BE2C (cell line): ENCODE data around the gene P2RX2.

Source experiments
- DNase-seq: peaks from one replicate; pipeline ENCODE4 v3.0.0-alpha.2; 2020
- H3K27me3 ChIP-seq: fragments of 250-450 bp; sonication (Bioruptor Pico); 2 replicates; pipeline ENCODE4 v1.5.1; 2020; ENCODE audit warnings: mild to moderate bottlenecking
- H3K36me3 ChIP-seq: fragments of 250-450 bp; sonication (Bioruptor Pico); 2 replicates; pipeline ENCODE4 v1.5.1; 2020; ENCODE audit warnings: mild to moderate bottlenecking
- H3K4me1 ChIP-seq: fragments of 250-450 bp; sonication (Bioruptor Pico); 2 replicates; pipeline ENCODE4 v1.5.1; 2020
- H3K4me3 ChIP-seq: 2 replicates; pipeline ENCODE4 v1.5.1; 2011; ENCODE audit warnings: low read depth, low read length
- H3K9me3 ChIP-seq: fragments of 250-450 bp; sonication (Bioruptor Pico); 2 replicates; pipeline ENCODE4 v1.5.1; 2020
- TF ChIP-seq, protein P1 (sequence below): IDR thresholded peaks from 2 replicates; pipeline ENCODE4 v1.5.1; 2012; ENCODE audit warnings: mild to moderate bottlenecking, low read depth, low read length

P2RX2 gene

DNA sequence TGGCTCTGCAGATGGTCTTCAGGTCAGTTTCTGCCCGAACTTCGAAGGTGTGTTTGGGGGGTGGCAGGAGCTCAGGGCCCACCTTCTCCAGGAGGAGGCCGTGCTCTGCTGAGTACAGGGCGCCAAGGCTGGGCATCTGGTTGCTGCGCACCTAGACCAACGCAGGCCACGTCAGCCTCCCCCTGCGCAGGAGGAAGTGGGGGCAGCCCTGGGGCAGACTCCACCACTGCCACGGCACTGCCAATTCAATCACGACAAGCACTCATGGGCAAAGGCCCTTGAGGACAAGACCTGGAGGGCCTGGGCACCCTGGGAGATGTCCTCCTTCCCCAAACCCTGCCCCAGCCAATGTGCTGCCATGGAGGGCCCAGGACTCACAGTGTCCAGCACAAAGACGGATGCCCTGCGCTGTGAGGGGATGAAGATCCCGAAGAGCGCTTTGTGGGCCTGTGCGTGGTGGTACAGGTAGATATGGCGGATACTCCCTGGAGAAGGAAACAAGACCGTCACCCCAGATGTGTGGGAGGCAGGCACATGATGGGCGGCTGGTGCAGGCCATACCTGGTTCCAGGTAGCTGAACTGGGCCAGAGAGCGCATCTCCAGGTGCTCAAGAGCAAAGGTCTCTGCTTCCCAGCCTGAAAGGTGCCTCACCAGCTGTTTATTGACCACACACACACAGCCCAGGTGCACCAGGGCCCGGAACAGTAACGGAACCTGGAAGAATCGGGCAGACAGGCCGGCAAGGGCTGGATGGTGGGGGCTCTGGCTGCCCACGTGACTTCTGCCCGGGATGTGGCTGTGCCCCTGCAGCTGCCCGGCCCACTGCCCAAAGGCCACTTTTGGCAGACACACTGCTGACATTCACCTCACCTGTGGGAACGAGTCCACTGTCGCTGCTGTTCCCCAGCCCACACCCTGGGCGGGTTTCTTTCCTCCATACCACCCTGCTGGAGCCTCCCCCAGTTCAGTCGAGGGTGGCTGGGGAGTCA, 24.6 kb downstream of the P2RX2 start:
- H3K9me3 ChIP-seq: no peaks in the 10 kb centered on the region
- TF ChIP-seq, protein P1, sequence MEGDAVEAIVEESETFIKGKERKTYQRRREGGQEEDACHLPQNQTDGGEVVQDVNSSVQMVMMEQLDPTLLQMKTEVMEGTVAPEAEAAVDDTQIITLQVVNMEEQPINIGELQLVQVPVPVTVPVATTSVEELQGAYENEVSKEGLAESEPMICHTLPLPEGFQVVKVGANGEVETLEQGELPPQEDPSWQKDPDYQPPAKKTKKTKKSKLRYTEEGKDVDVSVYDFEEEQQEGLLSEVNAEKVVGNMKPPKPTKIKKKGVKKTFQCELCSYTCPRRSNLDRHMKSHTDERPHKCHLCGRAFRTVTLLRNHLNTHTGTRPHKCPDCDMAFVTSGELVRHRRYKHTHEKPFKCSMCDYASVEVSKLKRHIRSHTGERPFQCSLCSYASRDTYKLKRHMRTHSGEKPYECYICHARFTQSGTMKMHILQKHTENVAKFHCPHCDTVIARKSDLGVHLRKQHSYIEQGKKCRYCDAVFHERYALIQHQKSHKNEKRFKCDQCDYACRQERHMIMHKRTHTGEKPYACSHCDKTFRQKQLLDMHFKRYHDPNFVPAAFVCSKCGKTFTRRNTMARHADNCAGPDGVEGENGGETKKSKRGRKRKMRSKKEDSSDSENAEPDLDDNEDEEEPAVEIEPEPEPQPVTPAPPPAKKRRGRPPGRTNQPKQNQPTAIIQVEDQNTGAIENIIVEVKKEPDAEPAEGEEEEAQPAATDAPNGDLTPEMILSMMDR: no peak
- H3K36me3 ChIP-seq: peaks cover 63% of the 10 kb centered on the region
- no peak for DNase-seq
- H3K27me3 ChIP-seq: no peaks in the 10 kb centered on the region
- no peak overlapping the region for H3K4me3 ChIP-seq
- no peaks in the 10 kb centered on the region for H3K4me1 ChIP-seq

DNA sequence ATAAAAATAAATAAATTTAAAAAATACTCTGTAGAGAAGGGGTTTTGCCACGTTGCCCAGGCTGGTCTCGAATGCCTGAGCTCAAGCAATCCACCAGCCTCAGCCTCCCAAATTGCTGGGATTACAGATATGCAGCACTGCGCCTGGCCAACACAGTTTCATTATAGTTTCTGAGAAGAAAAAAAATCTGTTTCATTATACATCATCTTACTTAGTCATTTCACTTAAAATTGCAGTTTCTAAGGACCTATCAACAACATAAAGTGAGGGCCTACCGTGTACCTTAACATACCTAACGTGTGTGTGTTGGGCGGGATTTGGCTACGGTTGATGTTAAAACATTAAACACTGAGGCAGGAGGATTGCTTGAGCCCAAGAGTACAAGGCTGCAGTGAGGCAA, 28.3 kb downstream of the P2RX2 start:
- TF ChIP-seq, protein P1: no peak
- Histone ChIP-seq H3K36me3 (peaks cover 68% of the 10 kb centered on the region), H3K4me3 (no peak overlapping the region), H3K9me3 (no peaks in the 10 kb centered on the region), H3K4me1 (no peaks in the 10 kb centered on the region), H3K27me3 (no peaks in the 10 kb centered on the region)
- DNase-seq: no peak

- no peaks in the 10 kb centered on the region for H3K27me3 ChIP-seq
- no peaks in the 10 kb centered on the region for H3K4me1 ChIP-seq
- DNase-seq: no peak
- no peak overlapping the region for H3K4me3 ChIP-seq
- H3K36me3 ChIP-seq: peaks cover 62% of the 10 kb centered on the region
- TF ChIP-seq, protein P1: no peak
- no peaks in the 10 kb centered on the region for H3K9me3 ChIP-seq
These were observed 29.3 kb downstream of the P2RX2 start for GRCh38 chr12:132647858-132648257.

DNA sequence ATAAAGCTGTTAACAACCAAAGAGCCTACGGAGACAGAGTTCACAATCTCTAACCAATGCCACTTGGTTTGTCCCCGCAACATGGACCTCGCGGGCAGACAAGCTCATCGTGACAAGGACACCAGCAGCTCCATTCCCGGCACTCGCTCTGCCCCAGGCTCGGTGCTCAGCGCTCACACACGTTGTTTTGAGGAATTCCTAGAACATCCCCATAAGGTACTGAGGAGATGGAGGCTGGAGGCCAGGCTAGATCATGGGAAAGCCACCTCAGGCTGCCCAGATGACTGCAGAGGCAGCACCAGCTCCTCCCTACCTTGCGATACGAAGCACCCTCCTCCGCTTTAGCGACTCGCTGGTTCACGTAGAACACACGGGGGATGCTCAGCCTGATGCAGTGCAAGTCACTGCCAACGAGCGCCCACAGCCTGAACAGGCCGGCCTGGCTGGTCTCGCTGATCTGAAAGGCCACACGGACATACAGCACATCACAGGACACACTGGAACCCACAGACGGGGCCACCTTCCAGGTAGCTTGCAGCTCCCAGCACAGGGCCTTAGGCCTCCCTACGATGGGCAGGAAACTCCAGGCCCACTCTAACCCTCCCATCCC, 30.1 kb downstream of the P2RX2 start:
- Histone ChIP-seq H3K36me3 (peaks cover 58% of the 10 kb centered on the region), H3K27me3 (no peaks in the 10 kb centered on the region), H3K9me3 (no peaks in the 10 kb centered on the region), H3K4me3 (no peak overlapping the region), H3K4me1 (no peaks in the 10 kb centered on the region)
- TF ChIP-seq, protein P1: no peak
- DNase-seq: no peak

GRCh38 chr12:132649226-132649945, 30.8 kb downstream of the P2RX2 start:
- no peaks in the 10 kb centered on the region for H3K27me3 ChIP-seq
- TF ChIP-seq, protein P1: no peak
- H3K4me1 ChIP-seq: no peaks in the 10 kb centered on the region
- peaks cover 59% of the 10 kb centered on the region for H3K36me3 ChIP-seq
- H3K4me3 ChIP-seq: no peak overlapping the region
- no peak for DNase-seq
- no peaks in the 10 kb centered on the region for H3K9me3 ChIP-seq
